ENCODE data around the gene THAP12. TPM values are rescaled to one million over a fixed set of nuclear protein-coding genes. Genes with fewer than 3 reads are reported as not detected.

THAP12 gene, protein sequence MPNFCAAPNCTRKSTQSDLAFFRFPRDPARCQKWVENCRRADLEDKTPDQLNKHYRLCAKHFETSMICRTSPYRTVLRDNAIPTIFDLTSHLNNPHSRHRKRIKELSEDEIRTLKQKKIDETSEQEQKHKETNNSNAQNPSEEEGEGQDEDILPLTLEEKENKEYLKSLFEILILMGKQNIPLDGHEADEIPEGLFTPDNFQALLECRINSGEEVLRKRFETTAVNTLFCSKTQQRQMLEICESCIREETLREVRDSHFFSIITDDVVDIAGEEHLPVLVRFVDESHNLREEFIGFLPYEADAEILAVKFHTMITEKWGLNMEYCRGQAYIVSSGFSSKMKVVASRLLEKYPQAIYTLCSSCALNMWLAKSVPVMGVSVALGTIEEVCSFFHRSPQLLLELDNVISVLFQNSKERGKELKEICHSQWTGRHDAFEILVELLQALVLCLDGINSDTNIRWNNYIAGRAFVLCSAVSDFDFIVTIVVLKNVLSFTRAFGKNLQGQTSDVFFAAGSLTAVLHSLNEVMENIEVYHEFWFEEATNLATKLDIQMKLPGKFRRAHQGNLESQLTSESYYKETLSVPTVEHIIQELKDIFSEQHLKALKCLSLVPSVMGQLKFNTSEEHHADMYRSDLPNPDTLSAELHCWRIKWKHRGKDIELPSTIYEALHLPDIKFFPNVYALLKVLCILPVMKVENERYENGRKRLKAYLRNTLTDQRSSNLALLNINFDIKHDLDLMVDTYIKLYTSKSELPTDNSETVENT
- total RNA-seq: 32.3 and 36.7 TPM in 2 replicates
- 10.0 and 12.2 TPM in 2 replicates for polyA plus RNA-seq
- polyA plus RNA-seq (2011; cell fraction: cytosol; rRNA removed): 18.3 and 19.8 TPM in 2 replicates
- polyA plus RNA-seq (2011; cell fraction: nucleus; rRNA removed): 12.5 and 20.0 TPM in 2 replicates
- 29.8 and 42.9 TPM in 2 replicates for polyA plus RNA-seq (2012)
- polyA minus RNA-seq: 14.5 and 15.6 TPM in 2 replicates
- 22.9 TPM for polyA minus RNA-seq (2011; cell fraction: cytosol; rRNA and poly(A)+ RNA removed)
- polyA minus RNA-seq (2011; cell fraction: nucleus; rRNA and poly(A)+ RNA removed): 13.0 and 19.6 TPM in 2 replicates
- Bru-seq, nascent RNA: percentile 83 among the genes with signal in this experiment
- percentile 79 among the genes with signal in this experiment for BruChase-seq, experiment 1, labeled RNA remaining after a 6-hour chase
- BruChase-seq, experiment 2, labeled RNA remaining after a 2-hour chase: percentile 85 among the genes with signal in this experiment
- long read RNA-seq, transcript THAP12-203 (6 exons, 882 nt): minor isoform, 12 of 70 reads
- long read RNA-seq, transcript THAP12-201 (5 exons, 3,300 nt): major isoform, 46 of 70 reads
- long read RNA-seq, partial matches to known transcripts: 0 of 70 reads
- long read RNA-seq, other reads (novel, unspliced or antisense): 12 of 70 reads

DNA sequence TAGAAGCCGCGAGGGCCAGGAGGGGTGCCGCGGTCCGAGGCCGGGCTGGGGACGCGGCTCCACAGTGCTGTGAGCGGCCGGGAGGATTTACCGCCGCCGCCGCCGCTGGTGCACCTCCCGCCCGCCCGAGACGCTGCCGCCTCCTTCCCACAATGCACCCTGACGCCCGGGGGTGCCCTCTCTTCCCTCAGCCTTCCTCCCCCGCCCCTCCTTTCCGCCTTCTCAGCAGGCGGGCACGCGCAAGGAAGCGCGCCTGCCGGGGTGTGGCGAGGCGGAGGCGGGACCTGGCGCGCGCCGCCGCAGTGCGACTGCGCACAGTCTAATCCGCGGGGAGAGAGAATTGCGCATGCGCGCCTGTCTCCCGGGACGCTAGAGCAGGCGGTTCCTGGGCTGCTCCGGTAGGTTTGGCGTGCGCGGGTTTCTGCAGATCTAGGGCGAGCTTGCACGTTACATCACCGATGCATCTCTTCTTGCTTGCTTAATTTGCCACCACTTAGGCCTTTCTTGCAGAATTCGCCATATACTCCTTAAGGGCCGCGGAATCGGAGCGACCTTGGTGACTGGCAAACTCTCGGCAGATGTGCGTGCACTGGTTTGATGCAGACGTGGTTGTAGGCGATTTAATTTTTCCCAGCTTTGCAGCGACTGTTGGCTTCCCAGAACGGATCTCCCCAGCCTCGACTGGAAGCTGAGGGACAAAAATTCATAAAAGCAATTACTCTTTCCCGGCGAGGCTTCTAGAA lies at the start of gene THAP12, which contains the start of gene GVQW3:
TSS of gene THAP12 (minus strand) at position 156 of the 743 bp plus-strand sequence. CDS start 296 bp downstream, outside the sequence.
TSS of gene GVQW3 (plus strand) at position 347 of the 743 bp plus-strand sequence. CDS start 506 bp downstream, outside the sequence.
- POLR2A ChIA-PET: interaction anchor here (0.6 kb wide), 1 partner anchor 9 kb away, joined by 4 read pairs; no protein-coding TSS in a partner anchor
- FAIRE-seq: peak; percentile 98

More for the DNA sequence above, at the start of gene THAP12, which contains the start of gene GVQW3:
- H3K9me3 ChIP-seq (replicated peaks; ENCODE audit: control insufficient read depth, insufficient read depth, low read length): no peaks in the 10 kb centered on the region
- H3K36me3 ChIP-seq (ENCODE audit: control insufficient read depth in 2 of 2, extremely low read depth in 1 of 2, insufficient read depth in 2 of 2, low read length in 2 of 2): no peaks in the 10 kb centered on the region
- BruUV-seq (replicated peaks): no TSS peak
- dilution Hi-C loops (cut with MboI; ENCODE audit: extremely low pct_ligation_motif_present, low sequenced_read_pairs): no loop called here
- no peaks in the 10 kb centered on the region for H3K9me1 ChIP-seq (replicated peaks; ENCODE audit: control insufficient read depth, extremely low read depth, insufficient read depth, low read length)
- CTCF ChIA-PET: interaction anchor here (0.9 to 1.4 kb wide), 4 partner anchors 53 to 299 kb away, joined by 3 to 5 read pairs (median 4); no protein-coding TSS in a partner anchor
- intact Hi-C loops (cut with micrococcal nuclease): loop anchor here (1.0 to 5.0 kb wide), 4 partner anchors 63 to 291 kb away; partner anchors contain the start of genes LRRC32 and WNT11
- peaks cover 43% of the 10 kb centered on the region for H3K79me2 ChIP-seq (ENCODE audit: control insufficient read depth, insufficient read depth, low read length)
- H3K4me1 ChIP-seq (ENCODE audit: control insufficient read depth, extremely low read depth, insufficient read depth, low read length): peaks cover 18% of the 10 kb centered on the region
- peak within 1 kb of the TSS; percentile 58 for H3K9ac ChIP-seq (replicated peaks; ENCODE audit: extremely low read depth, insufficient read depth, low read length)
- peak within 1 kb of the TSS; percentile 99 for H2AFZ ChIP-seq (ENCODE audit: low read depth, low read length)
- peak; percentile 99 for DNase-seq (ENCODE audit: low read depth, low spot score)
- peak; percentile 82 for TF ChIP-seq POLR2A (IDR thresholded peaks at IDR 0.05; ENCODE audit: low read depth, low read length)
- no peak for TF ChIP-seq MYC (IDR thresholded peaks at IDR 0.05; ENCODE audit: low read depth, low read length)
- TF ChIP-seq JUN (IDR thresholded peaks at IDR 0.05; ENCODE audit: borderline replicate concordance, insufficient read depth, insufficient read length, low read depth): no peak
- TF ChIP-seq, protein P1, sequence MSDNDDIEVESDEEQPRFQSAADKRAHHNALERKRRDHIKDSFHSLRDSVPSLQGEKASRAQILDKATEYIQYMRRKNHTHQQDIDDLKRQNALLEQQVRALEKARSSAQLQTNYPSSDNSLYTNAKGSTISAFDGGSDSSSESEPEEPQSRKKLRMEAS (IDR thresholded peaks at IDR 0.05; ENCODE audit: insufficient read depth, insufficient read length): peak; percentile 22
- TF ChIP-seq EZH2 (IDR thresholded peaks at IDR 0.05; ENCODE audit: borderline replicate concordance, low read depth, low read length, severe bottlenecking): no peak
- TF ChIP-seq POLR2AphosphoS5 (IDR thresholded peaks at IDR 0.05; ENCODE audit: insufficient read depth, low read depth, low read length): peak; percentile 90
- TF ChIP-seq, protein P2, sequence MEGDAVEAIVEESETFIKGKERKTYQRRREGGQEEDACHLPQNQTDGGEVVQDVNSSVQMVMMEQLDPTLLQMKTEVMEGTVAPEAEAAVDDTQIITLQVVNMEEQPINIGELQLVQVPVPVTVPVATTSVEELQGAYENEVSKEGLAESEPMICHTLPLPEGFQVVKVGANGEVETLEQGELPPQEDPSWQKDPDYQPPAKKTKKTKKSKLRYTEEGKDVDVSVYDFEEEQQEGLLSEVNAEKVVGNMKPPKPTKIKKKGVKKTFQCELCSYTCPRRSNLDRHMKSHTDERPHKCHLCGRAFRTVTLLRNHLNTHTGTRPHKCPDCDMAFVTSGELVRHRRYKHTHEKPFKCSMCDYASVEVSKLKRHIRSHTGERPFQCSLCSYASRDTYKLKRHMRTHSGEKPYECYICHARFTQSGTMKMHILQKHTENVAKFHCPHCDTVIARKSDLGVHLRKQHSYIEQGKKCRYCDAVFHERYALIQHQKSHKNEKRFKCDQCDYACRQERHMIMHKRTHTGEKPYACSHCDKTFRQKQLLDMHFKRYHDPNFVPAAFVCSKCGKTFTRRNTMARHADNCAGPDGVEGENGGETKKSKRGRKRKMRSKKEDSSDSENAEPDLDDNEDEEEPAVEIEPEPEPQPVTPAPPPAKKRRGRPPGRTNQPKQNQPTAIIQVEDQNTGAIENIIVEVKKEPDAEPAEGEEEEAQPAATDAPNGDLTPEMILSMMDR (IDR thresholded peaks at IDR 0.05; ENCODE audit: extremely low read depth in 1 of 2, insufficient read depth in 1 of 2, low read depth in 1 of 2, low read length in 2 of 2): peak; percentile 7 to 8
- peak within 1 kb of the TSS; percentile 27 for H3K27ac ChIP-seq (ENCODE audit: insufficient read depth, low read depth, low read length)
- H3K4me3 ChIP-seq (replicated peaks in 1 of 3; ENCODE audit: insufficient read depth in 1 of 3, low read depth in 1 of 3, low read length in 3 of 3): peak within 1 kb of the TSS; percentile 71 to 89 (median 82)
- peak within 1 kb of the TSS; percentile 95 for H3K4me2 ChIP-seq (ENCODE audit: insufficient read depth, low read length)
- H4K20me1 ChIP-seq (replicated peaks; ENCODE audit: control insufficient read depth, extremely low read depth, insufficient read depth, low read length): no peaks in the 10 kb centered on the region
- no peaks in the 10 kb centered on the region for H3K27me3 ChIP-seq (ENCODE audit: control insufficient read depth in 2 of 2, insufficient read depth in 2 of 2, low read length in 2 of 2)

Data from endothelial cell of umbilical vein (primary cell).